ENCODE results near the gene KRT77. TPM values are rescaled to one million over a fixed set of nuclear protein-coding genes. Genes with fewer than 3 reads are reported as not detected.
"Not testable (repeated sequence)": the region's sequence is repeated elsewhere in the genome, so short reads cannot be mapped to it uniquely, and the experiment has no call there.

The KRT77 gene
- not detected for polyA plus RNA-seq (2013, experiment 1 of 2)
- not detected for polyA plus RNA-seq (2013, experiment 2 of 2)

GRCh38 chr12:52703424-52703823, at the start of gene KRT77:
KRT77 (minus strand) TSS chr12:52703524; CDS start chr12:52703434, 90 bp downstream.
- no peak within 1 kb of the TSS for H3K27ac ChIP-seq (ENCODE audit: low read length, poor library complexity, severe bottlenecking)
- no peak within 1 kb of the TSS for H4K8ac ChIP-seq (ENCODE audit: low read length)
- H3K79me1 ChIP-seq (replicated peaks; ENCODE audit: low read length, poor library complexity, severe bottlenecking), result no peaks in the 10 kb centered on the region
- 72% methylated on average over 2 of the region's 2 CpGs for WGBS
- H3K27me3 ChIP-seq (ENCODE audit: control insufficient read depth in 1 of 2, insufficient read depth in 1 of 2, low read length in 2 of 2), result peaks cover 32 to 86% of the 10 kb centered on the region in 2 experiments
- no peak within 1 kb of the TSS for H3K4me2 ChIP-seq (ENCODE audit: low read length, poor library complexity, severe bottlenecking)
- no peaks in the 10 kb centered on the region for H3K9me3 ChIP-seq (ENCODE audit: control insufficient read depth, low read length)
- no peak within 1 kb of the TSS for H3K4me3 ChIP-seq (ENCODE audit: insufficient read depth in 1 of 2, low read depth in 1 of 2, low read length in 2 of 2)
- H3K4me1 ChIP-seq (ENCODE audit: control insufficient read depth, insufficient read depth, low read depth, low read length), result no peaks in the 10 kb centered on the region
- H2AFZ ChIP-seq (ENCODE audit: low read depth, low read length), result no peak within 1 kb of the TSS
- no peak within 1 kb of the TSS for H4K91ac ChIP-seq (ENCODE audit: low read length)
- H3K18ac ChIP-seq (ENCODE audit: low read depth in 1 of 2, low read length in 2 of 2), result no peak within 1 kb of the TSS
- no peak within 1 kb of the TSS for H3K9ac ChIP-seq (ENCODE audit: low read length)
- no peak within 1 kb of the TSS for H3K4ac ChIP-seq (ENCODE audit: low read depth in 1 of 2, low read length in 2 of 2)
- no peak within 1 kb of the TSS for H3K14ac ChIP-seq (ENCODE audit: low read length in 2 of 2)
- H3K36me3 ChIP-seq (ENCODE audit: control insufficient read depth in 1 of 2, insufficient read depth in 2 of 2, low read depth in 1 of 2, low read length in 2 of 2), result no peaks in the 10 kb centered on the region
- H2AK5ac ChIP-seq (ENCODE audit: low read length, severe bottlenecking), result no peak within 1 kb of the TSS
- DNase-seq, result no peak
- H2BK15ac ChIP-seq (ENCODE audit: low read depth, poor library complexity, severe bottlenecking), result no peak within 1 kb of the TSS
- no peak within 1 kb of the TSS for H2BK12ac ChIP-seq (ENCODE audit: low read length in 2 of 2)
- H2BK120ac ChIP-seq (ENCODE audit: low read depth, low read length), result no peak within 1 kb of the TSS
- no peak within 1 kb of the TSS for H2BK5ac ChIP-seq (ENCODE audit: low read depth, low read length, poor library complexity, severe bottlenecking)
- H3K23ac ChIP-seq (ENCODE audit: low read length in 2 of 2), result no peak within 1 kb of the TSS

GRCh38 chr12:52752516-52752915, 49.2 kb upstream of the KRT77 start:
- no peak overlapping the region for H3K18ac ChIP-seq (ENCODE audit: low read depth in 1 of 2, low read length in 2 of 2)

GRCh38 chr12:52751795-52752194, 48.5 kb upstream of the KRT77 start:
- H3K14ac ChIP-seq (ENCODE audit: low read length in 2 of 2), result no peak overlapping the region
- no peak overlapping the region for H3K18ac ChIP-seq (ENCODE audit: low read depth in 1 of 2, low read length in 2 of 2)
- no peak overlapping the region for H2BK5ac ChIP-seq (ENCODE audit: low read depth, low read length, poor library complexity, severe bottlenecking)
- H2AFZ ChIP-seq (ENCODE audit: low read depth, low read length), result no peak overlapping the region
- H3K23ac ChIP-seq (ENCODE audit: low read length in 2 of 2), result no peak overlapping the region
- no peak overlapping the region for H3K27ac ChIP-seq (ENCODE audit: low read length, poor library complexity, severe bottlenecking)
- DNase-seq, result no peak
- H3K4me3 ChIP-seq (ENCODE audit: insufficient read depth in 1 of 2, low read depth in 1 of 2, low read length in 2 of 2), result no peak overlapping the region
- H3K27me3 ChIP-seq (ENCODE audit: control insufficient read depth in 1 of 2, insufficient read depth in 1 of 2, low read length in 2 of 2), result peaks cover 17 to 64% of the 10 kb centered on the region in 2 experiments
- no peak overlapping the region for H2BK12ac ChIP-seq (ENCODE audit: low read length in 2 of 2)
- H4K8ac ChIP-seq (ENCODE audit: low read length), result no peak overlapping the region
- no peak overlapping the region for H3K4ac ChIP-seq (ENCODE audit: low read depth in 1 of 2, low read length in 2 of 2)
- H3K9me3 ChIP-seq (ENCODE audit: control insufficient read depth, low read length), result no peaks in the 10 kb centered on the region
- H4K91ac ChIP-seq (ENCODE audit: low read length), result no peak overlapping the region
- H3K9ac ChIP-seq (ENCODE audit: low read length), result no peak overlapping the region
- H2BK15ac ChIP-seq (ENCODE audit: low read depth, poor library complexity, severe bottlenecking), result no peak overlapping the region
- H2BK120ac ChIP-seq (ENCODE audit: low read depth, low read length), result no peak overlapping the region
- H2AK5ac ChIP-seq (ENCODE audit: low read length, severe bottlenecking), result no peak overlapping the region
- H3K79me1 ChIP-seq (replicated peaks; ENCODE audit: low read length, poor library complexity, severe bottlenecking), result no peaks in the 10 kb centered on the region
- no peaks in the 10 kb centered on the region for H3K4me1 ChIP-seq (ENCODE audit: control insufficient read depth, insufficient read depth, low read depth, low read length)
- H3K36me3 ChIP-seq (ENCODE audit: control insufficient read depth in 1 of 2, insufficient read depth in 2 of 2, low read depth in 1 of 2, low read length in 2 of 2), result no peaks in the 10 kb centered on the region
- no peak overlapping the region for H3K4me2 ChIP-seq (ENCODE audit: low read length, poor library complexity, severe bottlenecking)

More at GRCh38 chr12:52752516-52752915, 49.2 kb upstream of the KRT77 start:
- no peak for DNase-seq
- Histone ChIP-seq H3K36me3 (ENCODE audit: control insufficient read depth in 1 of 2, insufficient read depth in 2 of 2, low read depth in 1 of 2, low read length in 2 of 2) (no peaks in the 10 kb centered on the region), H3K27me3 (ENCODE audit: control insufficient read depth in 1 of 2, insufficient read depth in 1 of 2, low read length in 2 of 2) (peaks cover 17 to 59% of the 10 kb centered on the region in 2 experiments), H3K4ac (ENCODE audit: low read depth in 1 of 2, low read length in 2 of 2) (no peak overlapping the region), H2BK12ac (ENCODE audit: low read length in 2 of 2) (no peak overlapping the region), H3K4me3 (ENCODE audit: insufficient read depth in 1 of 2, low read depth in 1 of 2, low read length in 2 of 2) (no peak overlapping the region), H2BK120ac (ENCODE audit: low read depth, low read length) (no peak overlapping the region), H2AFZ (ENCODE audit: low read depth, low read length) (no peak overlapping the region), H3K4me2 (ENCODE audit: low read length, poor library complexity, severe bottlenecking) (no peak overlapping the region), H2BK5ac (ENCODE audit: low read depth, low read length, poor library complexity, severe bottlenecking) (no peak overlapping the region), H4K91ac (ENCODE audit: low read length) (no peak overlapping the region), H3K79me1 (replicated peaks; ENCODE audit: low read length, poor library complexity, severe bottlenecking) (no peaks in the 10 kb centered on the region), H3K9me3 (ENCODE audit: control insufficient read depth, low read length) (no peaks in the 10 kb centered on the region), H3K14ac (ENCODE audit: low read length in 2 of 2) (no peak overlapping the region), H3K27ac (ENCODE audit: low read length, poor library complexity, severe bottlenecking) (no peak overlapping the region), H2BK15ac (ENCODE audit: low read depth, poor library complexity, severe bottlenecking) (no peak overlapping the region), H3K23ac (ENCODE audit: low read length in 2 of 2) (no peak overlapping the region), H2AK5ac (ENCODE audit: low read length, severe bottlenecking) (no peak overlapping the region), H4K8ac (ENCODE audit: low read length) (no peak overlapping the region), H3K9ac (ENCODE audit: low read length) (no peak overlapping the region), H3K4me1 (ENCODE audit: control insufficient read depth, insufficient read depth, low read depth, low read length) (no peaks in the 10 kb centered on the region)
- 69% methylated on average over 2 of the region's 2 CpGs for WGBS

DNA sequence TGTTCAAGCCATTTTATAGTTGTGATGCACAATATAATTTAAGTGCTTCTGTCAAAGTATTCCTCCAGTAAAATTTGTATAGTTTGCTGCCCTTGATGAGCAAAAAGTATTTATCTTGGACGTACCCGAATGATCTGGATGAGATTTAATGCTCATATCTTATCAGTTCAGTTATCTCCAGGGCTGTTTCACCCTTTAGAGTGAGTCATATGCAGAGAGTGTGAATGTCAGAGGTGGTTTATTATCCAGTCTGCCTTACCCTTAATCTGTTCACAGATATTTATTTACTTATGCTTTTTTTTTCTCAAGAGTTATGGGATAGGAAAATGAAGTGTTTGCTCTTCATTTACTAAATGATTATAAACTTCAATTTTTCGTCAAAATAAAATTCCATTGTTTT, 47.2 kb upstream of the KRT77 start:
- DNase-seq; H4K8ac ChIP-seq (ENCODE audit: low read length); H4K91ac ChIP-seq (ENCODE audit: low read length); H3K18ac ChIP-seq (ENCODE audit: low read depth in 1 of 2, low read length in 2 of 2); H3K4me1 ChIP-seq (ENCODE audit: control insufficient read depth, insufficient read depth, low read depth, low read length); H3K4me3 ChIP-seq (ENCODE audit: insufficient read depth in 1 of 2, low read depth in 1 of 2, low read length in 2 of 2); H2BK120ac ChIP-seq (ENCODE audit: low read depth, low read length); H3K79me1 ChIP-seq (replicated peaks; ENCODE audit: low read length, poor library complexity, severe bottlenecking); H2BK15ac ChIP-seq (ENCODE audit: low read depth, poor library complexity, severe bottlenecking); H3K4me2 ChIP-seq (ENCODE audit: low read length, poor library complexity, severe bottlenecking); H2AFZ ChIP-seq (ENCODE audit: low read depth, low read length); H3K36me3 ChIP-seq (ENCODE audit: control insufficient read depth in 1 of 2, insufficient read depth in 2 of 2, low read depth in 1 of 2, low read length in 2 of 2); H3K9me3 ChIP-seq (ENCODE audit: control insufficient read depth, low read length); H3K14ac ChIP-seq (ENCODE audit: low read length in 2 of 2); H3K23ac ChIP-seq (ENCODE audit: low read length in 2 of 2); H3K9ac ChIP-seq (ENCODE audit: low read length); H2BK12ac ChIP-seq (ENCODE audit: low read length in 2 of 2); H3K4ac ChIP-seq (ENCODE audit: low read depth in 1 of 2, low read length in 2 of 2); H2BK5ac ChIP-seq (ENCODE audit: low read depth, low read length, poor library complexity, severe bottlenecking); H2AK5ac ChIP-seq (ENCODE audit: low read length, severe bottlenecking); H3K27ac ChIP-seq (ENCODE audit: low read length, poor library complexity, severe bottlenecking): not testable (repeated sequence)
- 57% methylated on average over 2 of the region's 3 CpGs for WGBS
- peaks cover 17 to 65% of the 10 kb centered on the region in 2 experiments for H3K27me3 ChIP-seq (ENCODE audit: control insufficient read depth in 1 of 2, insufficient read depth in 1 of 2, low read length in 2 of 2)

All from mesenchymal stem cell (in vitro differentiated cells and primary cell).